Tibial nerve (tissue), 4 donors: ENCODE results near the gene GPR35. TPM values are rescaled to one million over a fixed set of nuclear protein-coding genes. Genes with fewer than 3 reads are reported as not detected.
A peak's percentile ranks its signal among the peaks of the same experiment; 100 is the strongest.

ENCODE experiments used
- DNase-seq, 2 donors: peaks; one replicate each; pipeline ENCODE4 v3.0.0-alpha.2; 2019; ENCODE audit warnings: low spot score in 2 of 2
- H3K27ac ChIP-seq, 4 donors: fragments of 200-600 bp; sonication (generic) in 3 of 4; one replicate each; pipeline ENCODE4 v1.5.1; 2017 to 2019; ENCODE audit warnings: mild to moderate bottlenecking in 1 of 4
- H3K27me3 ChIP-seq, 2 donors: fragments of 200-600 bp; sonication (generic) in 1 of 2; one replicate each; pipeline versions ENCODE4 v1.5.1 to v1.6.0; 2017 to 2019
- H3K36me3 ChIP-seq, 3 donors: fragments of 200-600 bp; sonication (generic); one replicate each; pipeline ENCODE4 v1.5.1; 2018 to 2019
- H3K4me1 ChIP-seq, 4 donors: fragments of 200-600 bp; sonication (generic) in 3 of 4; one replicate each; pipeline ENCODE4 v1.5.1; 2017 to 2019
- H3K4me3 ChIP-seq, 4 donors: fragments of 200-600 bp; sonication (generic) in 3 of 4; one replicate each; pipeline ENCODE4 v1.5.1; 2017 to 2019; ENCODE audit warnings: mild to moderate bottlenecking in 1 of 4, moderate library complexity in 1 of 4
- H3K9me3 ChIP-seq, 4 donors: fragments of 200-600 bp; sonication (generic) in 3 of 4; one replicate each; pipeline ENCODE4 v1.5.1; 2017 to 2019
- CTCF ChIP-seq, 5 experiments: fragments of 200-600 bp in 3 of 5; fragments of 450-650 bp in 2 of 5; sonication (generic) in 3 of 5; IDR thresholded peaks; one replicate each; pipeline ENCODE4 v1.5.1; 2016 to 2019; ENCODE audit warnings: antibody characterized with exemption in 5 of 5, mild to moderate bottlenecking in 3 of 5, moderate library complexity in 2 of 5
- EP300 ChIP-seq, 2 donors: sonication (generic); formaldehyde crosslinking; IDR thresholded peaks; one replicate each; pipeline ENCODE4 v1.6.1; 2017; ENCODE audit warnings: antibody characterized with exemption in 2 of 2, mild to moderate bottlenecking in 1 of 2
- POLR2A ChIP-seq, 2 donors: fragments of 450-650 bp; IDR thresholded peaks; one replicate each; pipeline ENCODE4 v1.6.1; 2017; ENCODE audit warnings: antibody characterized with exemption in 2 of 2, mild to moderate bottlenecking in 2 of 2, moderate library complexity in 2 of 2
- WGBS, 2 donors: methylation state at CpG; one replicate each; pipeline ENCODE4 v1.1.5; 2018; 5-methylcytosine and 5-hydroxymethylcytosine counted together
- total RNA-seq, 4 donors: library from RNA; depleted of rRNA; stranded (reverse); fragments of >200 nt; gene quantifications; one replicate each; pipeline ENCODE4 v1.1.0, GENCODE V29; 2016

Gene GPR35
- total RNA-seq, 4 donors from 2014 or later, result 0.90 to 8.2 (median 2.0) TPM

GRCh38 chr2:240635121-240635997, 10.1 kb downstream of the GPR35 start:
- peaks cover 0 to 28% (median 0%) of the 10 kb centered on the region in 4 donors for H3K4me1 ChIP-seq
- H3K27ac ChIP-seq, result no peak overlapping the region
- H3K36me3 ChIP-seq, result peaks cover 0 to 5% (median 0%) of the 10 kb centered on the region in 3 donors
- TF ChIP-seq CTCF (IDR thresholded peaks at IDR 0.05) (no peak), EP300 (IDR thresholded peaks at IDR 0.05) (no peak), POLR2A (IDR thresholded peaks at IDR 0.05) (no peak)
- H3K27me3 ChIP-seq, result no peaks in the 10 kb centered on the region
- no peak for DNase-seq
- H3K4me3 ChIP-seq, result no peak overlapping the region
- peaks cover 0 to 17% (median 0%) of the 10 kb centered on the region in 4 donors for H3K9me3 ChIP-seq
- WGBS, 2 donors, result 83 to 84% methylated on average over 3 to 5 of the region's 6 CpGs

GRCh38 chr2:240635998-240636547, 10.8 kb downstream of the GPR35 start:
- H3K4me1 ChIP-seq, result peaks cover 0 to 28% (median 0%) of the 10 kb centered on the region in 4 donors
- no peaks in the 10 kb centered on the region for H3K36me3 ChIP-seq
- H3K4me3 ChIP-seq, result no peak overlapping the region
- H3K27me3 ChIP-seq, result no peaks in the 10 kb centered on the region
- WGBS, 2 donors, result 62 to 77% methylated on average over 2 to 3 of the region's 3 CpGs
- no peak for DNase-seq
- H3K9me3 ChIP-seq, result peaks cover 0 to 17% (median 0%) of the 10 kb centered on the region in 4 donors
- TF ChIP-seq EP300 (IDR thresholded peaks at IDR 0.05) (no peak), POLR2A (IDR thresholded peaks at IDR 0.05) (no peak), CTCF (IDR thresholded peaks at IDR 0.05) (no peak)
- H3K27ac ChIP-seq, result no peak overlapping the region

- H3K4me3 ChIP-seq, result no peak overlapping the region
- no peak for DNase-seq
- peaks cover 0 to 28% (median 0%) of the 10 kb centered on the region in 4 donors for H3K4me1 ChIP-seq
- H3K36me3 ChIP-seq, result no peaks in the 10 kb centered on the region
- peak overlapping the region in 1 of 4 donors; percentile 86 for H3K27ac ChIP-seq
- TF ChIP-seq POLR2A (IDR thresholded peaks at IDR 0.05) (no peak), CTCF (IDR thresholded peaks at IDR 0.05) (no peak), EP300 (IDR thresholded peaks at IDR 0.05) (no peak)
- peaks cover 0 to 17% (median 0%) of the 10 kb centered on the region in 4 donors for H3K9me3 ChIP-seq
- 72 to 88% methylated on average over 11 of the region's 11 CpGs for WGBS, 2 donors
- no peaks in the 10 kb centered on the region for H3K27me3 ChIP-seq
Measured at GRCh38 chr2:240636563-240637115, 11.4 kb downstream of the GPR35 start.

- Histone ChIP-seq H3K4me3 (no peak overlapping the region), H3K4me1 (peaks cover 0 to 28% (median 0%) of the 10 kb centered on the region in 4 donors), H3K9me3 (peaks cover 0 to 17% (median 0%) of the 10 kb centered on the region in 4 donors), H3K27me3 (peaks cover 0 to 4% of the 10 kb centered on the region in 2 donors), H3K36me3 (no peaks in the 10 kb centered on the region), H3K27ac (peak overlapping the region in 1 of 4 donors; percentile 86)
- TF ChIP-seq CTCF (IDR thresholded peaks at IDR 0.05) (no peak), POLR2A (IDR thresholded peaks at IDR 0.05) (no peak), EP300 (IDR thresholded peaks at IDR 0.05) (no peak)
- DNase-seq, result no peak
- WGBS, 2 donors, result 83 to 90% methylated on average over 16 to 17 of the region's 17 CpGs
Measured at GRCh38 chr2:240637116-240637900, 12.0 kb downstream of the GPR35 start.
